AG09309 (cell line): ENCODE data around the gene C1orf105.
A peak's percentile ranks its signal among the peaks of the same experiment; 100 is the strongest.
"Not testable (repeated sequence)": the region's sequence is repeated elsewhere in the genome, so short reads cannot be mapped to it uniquely, and the experiment has no call there.

Experiments
- DNase-seq: peaks from one replicate; pipeline ENCODE4 v3.0.0-alpha.2; 2010; ENCODE audit warnings: low read depth
- H3K4me3 ChIP-seq: 2 replicates; pipeline ENCODE4 v1.5.1; 2011; ENCODE audit warnings: mild to moderate bottlenecking, low read depth, low read length, moderate library complexity; ENCODE audit not compliant: control insufficient read depth
- CTCF ChIP-seq: IDR thresholded peaks from 2 replicates; pipeline ENCODE4 v1.5.1; 2011; ENCODE audit warnings: mild to moderate bottlenecking, low read depth, low read length, inconsistent platforms; ENCODE audit not compliant: insufficient read depth, control insufficient read depth; ENCODE audit errors: missing control alignments

The C1orf105 gene

GRCh38 chr1:172429331-172430127, 9.0 kb downstream of the C1orf105 start:
- DNase-seq, result peak; percentile 42
- H3K4me3 ChIP-seq, result no peak overlapping the region
- TF ChIP-seq CTCF, result peak; percentile 74

GRCh38 chr1:172430128-172430454, 9.6 kb downstream of the C1orf105 start:
- H3K4me3 ChIP-seq, result no peak overlapping the region
- DNase-seq, result no peak
- no peak for TF ChIP-seq CTCF

GRCh38 chr1:172431204-172431603, 10.7 kb downstream of the C1orf105 start:
- no peak overlapping the region for H3K4me3 ChIP-seq
- DNase-seq, result no peak

GRCh38 chr1:172431721-172432192, 11.3 kb downstream of the C1orf105 start:
- DNase-seq, result no peak
- TF ChIP-seq CTCF, result no peak
- no peak overlapping the region for H3K4me3 ChIP-seq

More at GRCh38 chr1:172431204-172431603, 10.7 kb downstream of the C1orf105 start:
- TF ChIP-seq CTCF, result no peak

- not testable (repeated sequence) for H3K4me3 ChIP-seq, DNase-seq
Measured at GRCh38 chr1:172437183-172437582, 16.7 kb downstream of the C1orf105 start.

- no peak overlapping the region for H3K4me3 ChIP-seq
- no peak for DNase-seq
- TF ChIP-seq CTCF, result no peak
Measured at GRCh38 chr1:172442404-172442803, 21.9 kb downstream of the C1orf105 start.

- DNase-seq, result no peak
- peak overlapping the region; percentile 100 for H3K4me3 ChIP-seq
- TF ChIP-seq CTCF, result no peak
Measured at GRCh38 chr1:172442843-172443565, 22.5 kb downstream of the C1orf105 start.
